Central memory CD8-positive, alpha-beta T cell (primary cell): ENCODE measurements around the gene UBXN2A.
"Not testable (repeated sequence)": the region's sequence is repeated elsewhere in the genome, so short reads cannot be mapped to it uniquely, and the experiment has no call there.

Experiments
- ATAC-seq: fragments of 150-1000 bp; cut with Tn5 transposase; replicated peaks from 2 replicates; pipeline ENCODE4 v1.10.0; 2022; ENCODE audit warnings: mild to moderate bottlenecking, moderate FRiP score, moderate number of reproducible peaks; ENCODE audit not compliant: poor library complexity, severe bottlenecking; ENCODE audit errors: extremely low read depth
- DNase-seq, 2 donors: peaks; one replicate each; pipeline ENCODE4 v3.0.0; 2021; ENCODE audit warnings: low spot score in 2 of 2
- H3K27ac Mint-ChIP-seq: one replicate; pipeline ENCODE4 v1.8.0; 2022; ENCODE audit warnings: low read depth, mild to moderate bottlenecking, moderate library complexity, mixed read lengths
- H3K27me3 Mint-ChIP-seq: one replicate; pipeline ENCODE4 v1.8.0; 2022; ENCODE audit warnings: mixed read lengths
- H3K36me3 Mint-ChIP-seq: one replicate; pipeline ENCODE4 v1.8.0; 2022; ENCODE audit warnings: mild to moderate bottlenecking, moderate library complexity, mixed read lengths; ENCODE audit not compliant: insufficient read depth
- H3K4me1 Mint-ChIP-seq: one replicate; pipeline ENCODE4 v1.8.0; 2022; ENCODE audit warnings: mixed read lengths
- H3K4me3 Mint-ChIP-seq: one replicate; pipeline ENCODE4 v1.8.0; 2022; ENCODE audit warnings: mild to moderate bottlenecking, moderate library complexity, mixed read lengths
- H3K9me3 Mint-ChIP-seq: one replicate; pipeline ENCODE4 v1.8.0; 2022; ENCODE audit warnings: mixed read lengths

UBXN2A gene

DNA sequence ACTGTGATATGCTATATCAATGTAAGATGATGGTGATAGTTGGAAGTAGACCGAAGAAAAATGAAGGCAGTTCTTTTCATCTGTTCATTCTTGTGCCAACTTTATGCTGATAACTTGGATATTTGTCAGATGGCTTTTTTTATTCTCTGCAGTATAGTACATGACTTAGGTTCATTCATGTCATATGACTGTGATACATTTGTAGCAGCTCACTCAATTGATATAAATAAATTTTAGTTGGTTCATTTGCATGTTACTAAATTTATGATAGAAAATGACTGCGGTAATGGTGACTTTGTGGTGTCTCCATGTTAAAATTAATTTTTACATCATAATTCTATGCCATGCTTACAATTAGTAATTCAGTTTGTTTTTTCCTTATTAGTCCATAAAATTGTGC, 7.1 kb downstream of the UBXN2A start:
- ATAC-seq (no peak), DNase-seq (no peak)
- Mint-ChIP-seq H3K27ac (no peak overlapping the region), H3K9me3 (no peaks in the 10 kb centered on the region), H3K4me3 (no peak overlapping the region), H3K36me3 (peaks cover 2% of the 10 kb centered on the region), H3K27me3 (no peaks in the 10 kb centered on the region), H3K4me1 (peaks cover 10% of the 10 kb centered on the region)

DNA sequence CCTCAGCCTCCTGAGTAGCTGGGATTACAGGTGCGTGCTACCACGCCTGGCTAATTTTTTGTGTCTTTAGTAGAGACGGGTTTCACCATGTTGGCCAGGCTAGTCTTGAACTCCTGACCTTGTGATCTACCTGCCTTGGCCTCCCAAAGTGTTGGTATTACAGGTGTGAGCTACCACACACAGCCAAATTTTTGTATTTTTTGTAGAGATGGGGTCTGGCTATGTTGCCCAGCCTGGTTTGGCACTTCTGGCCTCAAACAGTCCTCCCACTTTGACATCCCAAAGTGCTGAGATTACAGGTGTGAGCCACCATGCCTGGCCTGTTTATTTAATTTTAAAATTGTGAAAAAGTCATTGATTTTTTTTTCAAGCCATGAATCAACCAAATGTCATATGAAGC, 12.3 kb downstream of the UBXN2A start:
- not testable (repeated sequence) for H3K4me1 Mint-ChIP-seq, H3K36me3 Mint-ChIP-seq, ATAC-seq, H3K4me3 Mint-ChIP-seq, H3K27me3 Mint-ChIP-seq, H3K9me3 Mint-ChIP-seq, H3K27ac Mint-ChIP-seq, DNase-seq

DNA sequence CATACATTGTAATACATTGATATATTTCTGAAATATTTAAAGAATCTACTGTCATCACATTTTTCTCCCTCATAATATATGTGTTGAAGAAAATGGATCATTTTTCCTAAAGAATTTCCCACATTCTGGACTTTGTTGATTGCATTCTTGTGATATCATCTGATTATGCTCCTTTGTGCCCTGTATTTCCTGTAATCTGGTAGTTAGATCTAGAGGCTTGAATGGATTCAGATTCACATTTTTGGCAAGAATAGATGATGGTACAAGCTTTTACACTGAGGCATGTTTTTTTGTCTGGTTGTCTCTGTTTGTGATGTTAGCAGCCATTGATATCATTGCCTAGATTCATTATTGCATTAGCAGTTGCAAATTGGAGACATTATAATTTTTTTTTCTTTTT, 13.4 kb downstream of the UBXN2A start:
- no peak for ATAC-seq
- no peak overlapping the region for H3K27ac Mint-ChIP-seq
- no peaks in the 10 kb centered on the region for H3K9me3 Mint-ChIP-seq
- no peak for DNase-seq
- peaks cover 1% of the 10 kb centered on the region for H3K36me3 Mint-ChIP-seq
- H3K4me3 Mint-ChIP-seq = no peak overlapping the region
- H3K4me1 Mint-ChIP-seq = peaks cover 5% of the 10 kb centered on the region
- H3K27me3 Mint-ChIP-seq = no peaks in the 10 kb centered on the region

DNA sequence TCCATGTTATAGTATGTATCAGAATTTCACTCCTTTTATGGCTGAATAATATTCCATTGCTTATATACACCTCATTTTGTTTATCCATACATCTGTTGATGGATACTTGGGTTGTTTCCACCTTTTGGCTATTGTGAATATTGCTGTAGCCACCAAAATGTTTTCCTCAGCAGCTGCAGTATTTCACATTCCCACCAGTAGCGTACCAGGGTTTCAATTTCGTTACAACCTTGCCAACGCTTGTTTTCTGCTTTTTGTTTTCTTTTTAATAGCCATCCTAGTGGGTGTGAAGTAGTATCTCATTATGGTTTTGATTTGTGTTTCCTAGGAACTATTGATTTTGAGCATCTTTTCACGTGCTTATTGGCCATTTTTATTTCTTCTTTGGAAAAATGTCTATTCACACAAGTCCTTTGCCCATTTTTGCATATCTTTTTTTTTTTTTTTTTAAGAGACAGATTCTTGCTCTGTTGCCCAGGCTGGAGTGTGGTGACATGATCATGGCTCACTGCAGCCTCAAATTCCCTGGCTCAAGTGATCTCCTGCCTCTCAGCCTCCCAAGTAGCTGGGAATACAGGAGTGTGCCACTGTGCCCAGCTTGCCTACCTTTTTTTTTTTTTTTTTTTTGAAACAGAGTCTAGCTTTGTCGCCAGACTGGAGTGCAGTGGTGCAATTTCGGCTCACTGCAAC, 14.2 kb downstream of the UBXN2A start:
- Mint-ChIP-seq H3K4me3 (no peak overlapping the region), H3K27ac (no peak overlapping the region), H3K9me3 (no peaks in the 10 kb centered on the region), H3K36me3 (peaks cover 4% of the 10 kb centered on the region), H3K4me1 (peaks cover 5% of the 10 kb centered on the region), H3K27me3 (no peaks in the 10 kb centered on the region)
- no peak for DNase-seq
- ATAC-seq = no peak

DNA sequence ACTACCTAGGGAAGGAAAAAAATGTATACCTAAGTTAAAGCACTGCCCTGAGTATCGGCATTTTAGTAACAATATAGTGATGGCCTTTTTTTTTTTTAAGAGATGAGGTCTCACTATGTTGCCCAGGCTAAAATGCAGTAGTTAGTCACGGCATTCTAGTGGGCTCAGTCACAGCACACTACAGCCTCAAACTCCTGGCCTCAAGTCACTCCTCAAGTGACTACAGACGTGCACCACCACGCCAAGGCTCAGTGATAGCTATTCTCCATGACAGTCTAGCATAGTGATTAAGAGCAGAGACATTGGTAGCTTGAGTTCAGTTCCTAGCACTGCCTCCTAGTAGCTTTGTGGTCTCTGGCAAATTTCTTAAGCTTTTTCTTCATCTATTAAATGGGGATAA, 27.6 kb downstream of the UBXN2A start:
- no peak for DNase-seq
- Mint-ChIP-seq H3K4me3 (no peak overlapping the region), H3K9me3 (no peaks in the 10 kb centered on the region), H3K36me3 (peaks cover 12% of the 10 kb centered on the region), H3K27ac (no peak overlapping the region), H3K27me3 (no peaks in the 10 kb centered on the region), H3K4me1 (peaks cover 9% of the 10 kb centered on the region)
- ATAC-seq = no peak

DNA sequence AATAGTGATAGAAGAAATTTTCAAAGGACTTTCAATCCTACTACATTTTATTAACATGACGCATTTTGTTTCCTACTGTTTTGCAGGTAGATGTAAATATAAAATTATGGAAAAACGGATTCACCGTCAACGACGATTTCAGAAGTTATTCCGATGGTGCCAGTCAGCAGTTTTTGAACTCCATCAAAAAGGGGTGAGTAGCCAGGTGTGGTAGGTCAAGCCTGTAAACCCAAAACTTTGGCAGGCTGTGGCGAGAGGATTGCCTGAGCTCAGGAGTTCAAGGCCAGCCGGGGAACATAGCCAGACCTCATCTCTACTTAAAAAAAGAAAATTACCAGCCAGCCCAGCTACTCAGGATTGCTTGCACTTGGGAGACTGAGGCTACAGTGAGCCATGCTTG, 36.6 kb downstream of the UBXN2A start:
- DNase-seq = no peak
- H3K36me3 Mint-ChIP-seq = peaks cover 18% of the 10 kb centered on the region
- no peaks in the 10 kb centered on the region for H3K4me1 Mint-ChIP-seq

DNA sequence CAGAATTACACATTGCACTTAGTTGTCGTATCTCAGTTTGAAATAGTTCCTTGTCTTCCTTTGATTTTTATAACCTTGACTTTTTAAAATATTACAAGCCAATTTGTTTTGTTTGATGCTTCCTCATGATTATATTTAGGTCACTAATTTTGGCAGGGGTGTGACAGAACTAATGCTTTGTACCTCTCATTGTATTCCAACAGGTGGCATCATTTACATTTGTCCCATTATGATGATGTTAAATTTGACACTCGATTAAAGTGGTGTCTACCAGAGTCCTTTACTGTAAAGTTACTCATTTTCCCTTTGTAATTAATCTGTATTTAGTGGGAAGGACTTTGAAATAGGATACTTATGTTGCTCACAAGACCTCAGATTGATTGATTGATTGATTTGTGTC, 48.1 kb downstream of the UBXN2A start:
- H3K27me3 Mint-ChIP-seq = no peaks in the 10 kb centered on the region
- no peaks in the 10 kb centered on the region for H3K9me3 Mint-ChIP-seq
- no peak overlapping the region for H3K4me3 Mint-ChIP-seq
- no peaks in the 10 kb centered on the region for H3K4me1 Mint-ChIP-seq
- no peak overlapping the region for H3K27ac Mint-ChIP-seq
- DNase-seq (no peak), ATAC-seq (no peak)
- H3K36me3 Mint-ChIP-seq = peaks cover 17% of the 10 kb centered on the region

More for the DNA sequence above, 36.6 kb downstream of the UBXN2A start:
- H3K27me3 Mint-ChIP-seq = no peaks in the 10 kb centered on the region
- no peak for ATAC-seq
- no peak overlapping the region for H3K4me3 Mint-ChIP-seq
- no peak overlapping the region for H3K27ac Mint-ChIP-seq
- no peaks in the 10 kb centered on the region for H3K9me3 Mint-ChIP-seq

DNA sequence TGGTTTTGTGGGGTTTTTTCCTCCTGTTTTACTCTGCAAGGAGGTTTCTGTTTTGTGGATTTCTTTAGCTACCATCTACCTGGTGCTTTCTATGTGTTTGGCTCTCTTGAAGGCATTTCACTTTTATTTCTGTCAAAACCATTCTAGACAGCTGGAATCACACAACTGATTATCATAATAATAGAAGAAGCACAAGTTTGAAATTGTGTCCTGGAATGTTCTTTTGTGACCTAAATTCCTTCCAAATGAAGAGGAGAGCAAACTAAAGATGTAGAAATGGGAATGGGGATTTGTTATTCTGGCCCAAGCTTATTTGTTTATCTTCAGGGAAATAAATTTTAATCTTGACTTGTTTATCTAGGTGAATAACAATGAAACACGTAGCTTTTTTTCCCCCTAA, 52.7 kb downstream of the UBXN2A start:
- Mint-ChIP-seq H3K9me3 (no peaks in the 10 kb centered on the region), H3K4me3 (no peak overlapping the region), H3K27me3 (no peaks in the 10 kb centered on the region), H3K4me1 (no peaks in the 10 kb centered on the region), H3K36me3 (peaks cover 5% of the 10 kb centered on the region), H3K27ac (no peak overlapping the region)
- ATAC-seq = no peak
- no peak for DNase-seq

DNA sequence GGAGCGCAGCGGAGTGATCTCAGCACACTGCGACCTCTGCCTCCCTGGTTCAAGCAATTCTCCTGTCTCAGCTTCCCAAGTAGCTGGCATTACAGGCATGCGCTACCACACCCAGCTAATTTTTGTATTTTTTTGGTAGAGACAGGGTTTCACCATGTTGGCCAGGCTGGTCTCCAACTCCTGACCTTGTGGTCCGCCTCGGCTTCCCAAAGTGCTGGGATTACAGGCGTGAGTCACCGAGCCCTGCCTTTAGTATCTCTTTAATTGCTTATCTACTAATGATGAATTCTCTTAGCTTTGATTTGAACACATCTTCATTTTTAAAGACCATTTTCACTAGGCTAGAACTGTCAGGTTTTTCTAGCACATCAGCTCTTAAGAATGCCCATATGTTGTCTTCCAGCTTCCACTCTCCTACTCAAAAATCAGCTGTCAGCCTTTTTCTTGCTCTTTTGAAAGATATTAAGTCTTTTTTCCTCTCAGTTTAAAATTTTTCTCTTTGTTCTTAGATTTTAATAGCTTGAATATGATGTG, 53.5 kb downstream of the UBXN2A start:
- no peaks in the 10 kb centered on the region for H3K4me1 Mint-ChIP-seq
- ATAC-seq = no peak
- no peak overlapping the region for H3K27ac Mint-ChIP-seq
- no peak for DNase-seq
- H3K4me3 Mint-ChIP-seq = no peak overlapping the region
- no peaks in the 10 kb centered on the region for H3K9me3 Mint-ChIP-seq
- no peaks in the 10 kb centered on the region for H3K27me3 Mint-ChIP-seq
- peaks cover 4% of the 10 kb centered on the region for H3K36me3 Mint-ChIP-seq

DNA sequence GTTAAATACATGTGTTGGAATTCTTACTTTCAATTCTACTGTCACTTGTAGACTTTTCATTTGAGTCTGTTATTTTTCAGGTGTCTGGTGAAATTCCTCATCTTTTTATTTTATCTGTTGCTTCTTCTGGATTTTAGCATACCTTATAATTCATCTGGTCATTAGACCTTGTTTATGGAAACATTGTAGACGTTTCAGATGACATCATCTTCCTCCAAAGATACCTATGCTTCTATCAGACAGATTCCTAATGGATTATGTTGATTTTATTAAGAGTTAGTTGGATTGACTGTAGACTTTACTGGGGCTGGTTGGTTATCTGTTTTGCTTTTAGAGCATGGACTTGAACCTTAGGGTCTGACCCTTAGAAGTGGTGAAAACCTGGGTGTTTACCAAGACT, 54.3 kb downstream of the UBXN2A start:
- H3K27ac Mint-ChIP-seq = no peak overlapping the region
- H3K4me3 Mint-ChIP-seq = no peak overlapping the region

DNA sequence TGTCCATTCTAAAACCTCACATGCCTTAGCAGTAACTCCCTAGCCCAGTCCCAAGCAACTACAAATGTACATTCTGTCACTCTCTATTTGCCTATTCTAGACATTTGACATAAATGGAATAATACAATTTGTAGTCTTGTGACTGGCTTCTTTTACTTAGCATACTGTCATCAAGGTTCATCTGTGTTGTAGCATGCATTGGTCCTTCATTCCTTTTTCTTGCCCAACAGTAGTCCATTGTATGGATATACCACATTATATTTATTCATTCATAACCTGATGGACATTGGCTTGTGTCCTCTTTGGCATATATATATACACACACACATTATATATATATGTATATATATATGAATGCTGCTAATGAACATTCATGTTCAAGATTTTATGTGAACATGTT, 67.4 kb downstream of the UBXN2A start:
- ATAC-seq (no peak), DNase-seq (no peak)
- Mint-ChIP-seq H3K4me1 (peaks cover 12% of the 10 kb centered on the region), H3K4me3 (no peak overlapping the region), H3K36me3 (peaks cover 1% of the 10 kb centered on the region), H3K27ac (no peak overlapping the region), H3K27me3 (peaks cover 22% of the 10 kb centered on the region), H3K9me3 (no peaks in the 10 kb centered on the region)

More for the DNA sequence above, 54.3 kb downstream of the UBXN2A start:
- H3K9me3 Mint-ChIP-seq = no peaks in the 10 kb centered on the region
- DNase-seq = no peak
- H3K27me3 Mint-ChIP-seq = no peaks in the 10 kb centered on the region
- H3K36me3 Mint-ChIP-seq = peaks cover 4% of the 10 kb centered on the region
- no peaks in the 10 kb centered on the region for H3K4me1 Mint-ChIP-seq
- ATAC-seq = no peak

DNA sequence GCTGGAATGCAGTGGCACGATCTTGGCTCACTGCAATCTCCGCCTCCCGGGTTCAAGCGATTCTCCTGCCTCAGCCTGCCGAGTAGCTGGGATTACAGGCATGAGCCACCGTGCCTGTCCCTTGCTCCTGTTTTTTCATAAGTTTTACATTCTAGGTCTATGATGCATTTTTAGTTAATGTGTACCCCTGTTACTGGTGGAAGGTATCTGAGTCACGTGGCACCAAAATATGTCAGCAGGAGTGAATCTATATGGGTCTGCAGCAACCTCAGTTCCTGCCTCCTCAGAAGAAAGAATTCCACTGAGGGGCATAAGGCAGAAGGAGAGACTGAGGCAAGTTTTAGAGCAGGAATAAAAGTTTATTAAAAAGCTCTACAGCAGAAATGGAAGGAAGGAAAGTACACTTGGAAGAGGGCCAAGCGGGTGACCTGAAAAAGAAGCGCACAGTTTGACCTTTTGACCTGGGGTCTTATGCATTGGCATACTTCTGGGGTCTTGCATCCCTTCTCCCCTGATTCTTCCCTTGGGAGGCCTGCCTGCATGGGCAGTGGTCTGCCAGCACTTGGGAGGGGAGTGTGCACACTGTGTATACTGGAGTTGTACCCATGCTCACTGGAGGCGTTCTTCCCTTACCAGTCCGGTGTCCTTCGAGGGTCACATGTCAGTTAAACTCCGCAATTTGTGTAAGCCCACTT, 68.6 kb downstream of the UBXN2A start:
- Mint-ChIP-seq H3K27me3 (peaks cover 27% of the 10 kb centered on the region), H3K4me3 (no peak overlapping the region), H3K27ac (no peak overlapping the region), H3K9me3 (no peaks in the 10 kb centered on the region), H3K36me3 (peaks cover 1% of the 10 kb centered on the region), H3K4me1 (peaks cover 12% of the 10 kb centered on the region)
- DNase-seq (no peak), ATAC-seq (no peak)

DNA sequence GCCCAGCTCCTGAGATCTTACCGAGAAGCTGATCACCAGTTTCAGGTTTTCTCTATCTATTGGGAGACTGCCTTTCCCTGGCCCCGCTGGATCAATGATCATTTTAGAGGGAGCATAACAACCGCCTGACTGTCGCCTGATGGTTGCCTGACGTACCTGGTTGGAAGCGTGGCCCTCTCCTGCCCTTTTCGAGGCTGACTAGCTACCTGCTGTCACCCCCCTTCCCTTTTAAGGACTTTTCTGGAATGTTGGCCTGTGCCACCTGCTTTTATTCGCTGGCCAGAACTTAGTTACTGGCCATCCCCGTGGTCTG, 69.1 kb downstream of the UBXN2A start:
- H3K4me3 Mint-ChIP-seq = no peak overlapping the region
- H3K27ac Mint-ChIP-seq = no peak overlapping the region
- H3K36me3 Mint-ChIP-seq = peaks cover 1% of the 10 kb centered on the region

More for the DNA sequence above, 69.1 kb downstream of the UBXN2A start:
- DNase-seq (no peak), ATAC-seq (no peak)
- Mint-ChIP-seq H3K4me1 (peaks cover 12% of the 10 kb centered on the region), H3K27me3 (peaks cover 27% of the 10 kb centered on the region), H3K9me3 (no peaks in the 10 kb centered on the region)
